22Rv1 (cell line): ENCODE results near the gene KCTD2.
A peak's percentile ranks its signal among the peaks of the same experiment; 100 is the strongest.

Source experiments
- H3K27ac ChIP-seq: fragments of 450-650 bp; 2 replicates; pipeline ENCODE4 v1.5.1; 2017
- ZFX ChIP-seq: fragments of 450-650 bp; IDR thresholded peaks from 2 replicates; pipeline ENCODE4 v1.6.1; 2017; ENCODE audit warnings: antibody characterized with exemption, borderline replicate concordance
- TF ChIP-seq, protein P1 (sequence below): fragments of 450-650 bp; IDR thresholded peaks from 2 replicates; pipeline ENCODE4 v1.5.1; 2017; ENCODE audit warnings: mild to moderate bottlenecking

KCTD2 gene, protein sequence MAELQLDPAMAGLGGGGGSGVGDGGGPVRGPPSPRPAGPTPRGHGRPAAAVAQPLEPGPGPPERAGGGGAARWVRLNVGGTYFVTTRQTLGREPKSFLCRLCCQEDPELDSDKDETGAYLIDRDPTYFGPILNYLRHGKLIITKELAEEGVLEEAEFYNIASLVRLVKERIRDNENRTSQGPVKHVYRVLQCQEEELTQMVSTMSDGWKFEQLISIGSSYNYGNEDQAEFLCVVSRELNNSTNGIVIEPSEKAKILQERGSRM

DNA sequence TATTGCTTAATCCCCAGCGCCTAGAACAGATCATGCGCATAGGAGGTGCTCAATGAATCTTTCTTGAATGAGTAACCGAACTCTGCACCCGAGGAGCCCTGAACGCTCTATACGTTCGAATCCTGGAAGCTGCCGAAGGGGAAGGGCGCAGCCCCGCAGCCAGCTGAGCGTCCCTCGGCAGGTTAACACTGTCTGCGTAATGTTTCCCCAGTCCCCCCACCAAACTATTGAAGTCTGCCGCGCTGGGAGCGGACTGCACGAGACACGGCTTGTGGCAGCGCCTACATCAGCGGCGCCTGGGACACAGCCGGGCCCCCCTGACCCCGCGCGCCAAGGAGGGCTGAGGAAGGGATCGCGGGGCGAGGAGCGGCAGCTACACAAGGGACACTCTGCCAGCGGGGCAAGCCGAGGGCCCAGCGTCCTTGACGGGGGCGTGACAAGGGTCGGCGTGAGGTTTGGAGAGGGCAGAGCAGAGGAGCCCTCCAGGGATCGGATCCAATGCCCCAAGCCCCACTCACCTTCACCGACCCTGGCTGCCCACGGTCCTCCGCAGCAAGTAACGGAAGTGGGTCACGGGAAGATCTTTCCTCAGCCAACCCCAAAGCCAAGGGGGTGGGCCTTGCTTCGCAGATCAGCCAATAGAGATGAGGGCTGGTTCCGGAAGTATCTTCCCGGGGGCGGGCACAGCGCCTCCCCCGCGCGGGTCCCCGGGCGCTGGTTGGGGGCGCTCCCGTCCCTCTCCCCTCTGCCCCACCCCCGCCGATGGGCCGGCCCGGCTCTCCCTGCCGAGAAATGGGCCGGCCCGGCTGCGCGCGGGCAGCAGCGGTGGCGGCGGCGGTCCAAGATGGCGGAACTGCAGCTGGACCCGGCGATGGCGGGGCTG is at the start of gene KCTD2, which contains the start of gene ATP5PD:
Gene KCTD2 (plus strand): TSS at position 819 of the 883 bp plus-strand sequence. CDS start 26 bp downstream, at position 845.
Gene ATP5PD (minus strand): TSS at position 563 of the 883 bp plus-strand sequence. CDS start 4,319 bp downstream, outside the sequence.
- TF ChIP-seq, protein P1, sequence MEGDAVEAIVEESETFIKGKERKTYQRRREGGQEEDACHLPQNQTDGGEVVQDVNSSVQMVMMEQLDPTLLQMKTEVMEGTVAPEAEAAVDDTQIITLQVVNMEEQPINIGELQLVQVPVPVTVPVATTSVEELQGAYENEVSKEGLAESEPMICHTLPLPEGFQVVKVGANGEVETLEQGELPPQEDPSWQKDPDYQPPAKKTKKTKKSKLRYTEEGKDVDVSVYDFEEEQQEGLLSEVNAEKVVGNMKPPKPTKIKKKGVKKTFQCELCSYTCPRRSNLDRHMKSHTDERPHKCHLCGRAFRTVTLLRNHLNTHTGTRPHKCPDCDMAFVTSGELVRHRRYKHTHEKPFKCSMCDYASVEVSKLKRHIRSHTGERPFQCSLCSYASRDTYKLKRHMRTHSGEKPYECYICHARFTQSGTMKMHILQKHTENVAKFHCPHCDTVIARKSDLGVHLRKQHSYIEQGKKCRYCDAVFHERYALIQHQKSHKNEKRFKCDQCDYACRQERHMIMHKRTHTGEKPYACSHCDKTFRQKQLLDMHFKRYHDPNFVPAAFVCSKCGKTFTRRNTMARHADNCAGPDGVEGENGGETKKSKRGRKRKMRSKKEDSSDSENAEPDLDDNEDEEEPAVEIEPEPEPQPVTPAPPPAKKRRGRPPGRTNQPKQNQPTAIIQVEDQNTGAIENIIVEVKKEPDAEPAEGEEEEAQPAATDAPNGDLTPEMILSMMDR = no peak
- TF ChIP-seq ZFX = no peak
- peak within 1 kb of the TSS; percentile 85 for H3K27ac ChIP-seq

DNA sequence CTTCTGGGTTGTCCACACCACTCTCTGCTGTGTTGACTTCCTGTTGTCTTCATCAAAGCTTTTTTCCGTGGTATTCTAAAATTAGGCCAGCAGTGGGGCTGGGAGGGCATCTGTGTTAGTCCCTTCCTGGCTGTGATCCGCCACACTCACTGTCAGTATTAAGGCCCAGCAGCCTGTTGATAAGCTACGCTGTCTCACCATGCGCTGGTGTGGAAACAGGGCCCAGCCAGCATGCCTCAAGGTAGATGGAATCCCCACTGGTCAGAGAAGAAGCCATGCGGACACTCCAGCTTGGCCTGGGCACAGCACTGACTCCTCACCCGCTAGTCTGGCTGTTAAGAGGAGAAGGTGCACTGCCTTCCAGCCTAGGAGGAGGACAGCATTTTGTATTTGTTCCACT is 48.2 kb upstream of the KCTD2 start:
- H3K27ac ChIP-seq = no peak overlapping the region
- TF ChIP-seq, protein P1 = no peak
- TF ChIP-seq ZFX = no peak

DNA sequence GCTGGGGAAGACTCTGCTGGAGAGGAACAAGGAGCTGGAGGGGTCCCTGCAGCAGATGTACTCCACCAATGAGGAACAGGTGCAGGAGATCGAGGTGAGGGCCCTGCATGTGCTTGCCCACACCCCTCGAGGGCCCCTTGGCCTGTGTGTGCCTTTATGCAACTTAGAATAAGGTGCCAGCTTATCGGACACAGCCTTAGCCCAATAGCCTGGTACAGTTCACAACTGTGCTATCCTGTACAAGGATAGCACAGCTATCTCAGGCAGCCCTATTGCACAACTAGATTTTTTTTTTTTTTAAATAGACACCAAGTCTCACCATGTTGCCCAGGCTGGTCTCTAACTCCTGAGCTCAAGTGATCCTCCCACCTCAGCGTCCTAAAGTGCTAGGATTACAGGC is 47.5 kb upstream of the KCTD2 start:
- no peak overlapping the region for H3K27ac ChIP-seq
- TF ChIP-seq, protein P1 = no peak
- no peak for TF ChIP-seq ZFX

DNA sequence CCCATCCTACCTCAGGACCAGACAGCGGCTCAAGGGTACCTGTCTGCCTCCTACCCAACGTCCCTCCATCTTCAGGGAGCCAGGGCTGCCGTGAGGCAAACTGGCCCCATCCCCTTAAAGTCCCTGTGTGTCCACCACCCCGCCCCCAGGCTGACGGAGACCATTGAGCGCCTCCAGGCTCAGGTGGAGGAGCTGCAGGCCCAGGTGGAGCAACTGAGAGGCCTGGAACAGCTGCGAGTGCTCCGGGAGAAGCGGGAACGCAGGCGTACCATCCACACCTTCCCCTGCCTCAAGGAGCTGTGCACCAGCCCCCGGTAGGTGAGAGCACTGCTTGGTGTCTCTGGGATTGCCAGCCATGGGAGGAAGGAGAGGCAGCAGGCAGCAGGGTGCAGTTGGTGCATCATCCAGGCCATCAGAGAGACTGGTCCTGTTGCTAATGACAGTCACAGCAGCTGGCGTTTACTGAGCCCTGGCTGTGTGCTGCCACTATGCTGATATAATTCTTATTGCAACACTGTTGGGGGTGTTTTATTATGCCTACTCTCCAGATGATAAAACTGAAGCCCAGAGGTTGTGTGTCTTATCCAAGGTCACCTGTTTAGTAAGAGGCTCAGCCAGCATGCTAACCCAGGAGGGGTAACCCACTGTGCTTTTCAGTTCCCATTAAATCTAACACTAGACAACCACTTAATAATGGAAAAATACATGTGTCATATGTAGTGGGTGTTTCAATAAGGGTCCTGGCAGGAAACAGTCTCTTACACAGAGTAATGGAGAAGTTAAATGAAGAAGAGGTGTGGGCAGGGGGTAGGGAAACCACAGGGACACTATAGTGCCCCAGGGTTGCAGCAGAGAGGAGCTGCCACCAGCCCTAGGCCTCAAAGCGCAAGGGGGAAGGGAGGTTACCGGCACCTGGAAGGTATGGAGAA is 44.8 kb upstream of the KCTD2 start:
- H3K27ac ChIP-seq = no peak overlapping the region
- TF ChIP-seq, protein P1 = no peak
- no peak for TF ChIP-seq ZFX

DNA sequence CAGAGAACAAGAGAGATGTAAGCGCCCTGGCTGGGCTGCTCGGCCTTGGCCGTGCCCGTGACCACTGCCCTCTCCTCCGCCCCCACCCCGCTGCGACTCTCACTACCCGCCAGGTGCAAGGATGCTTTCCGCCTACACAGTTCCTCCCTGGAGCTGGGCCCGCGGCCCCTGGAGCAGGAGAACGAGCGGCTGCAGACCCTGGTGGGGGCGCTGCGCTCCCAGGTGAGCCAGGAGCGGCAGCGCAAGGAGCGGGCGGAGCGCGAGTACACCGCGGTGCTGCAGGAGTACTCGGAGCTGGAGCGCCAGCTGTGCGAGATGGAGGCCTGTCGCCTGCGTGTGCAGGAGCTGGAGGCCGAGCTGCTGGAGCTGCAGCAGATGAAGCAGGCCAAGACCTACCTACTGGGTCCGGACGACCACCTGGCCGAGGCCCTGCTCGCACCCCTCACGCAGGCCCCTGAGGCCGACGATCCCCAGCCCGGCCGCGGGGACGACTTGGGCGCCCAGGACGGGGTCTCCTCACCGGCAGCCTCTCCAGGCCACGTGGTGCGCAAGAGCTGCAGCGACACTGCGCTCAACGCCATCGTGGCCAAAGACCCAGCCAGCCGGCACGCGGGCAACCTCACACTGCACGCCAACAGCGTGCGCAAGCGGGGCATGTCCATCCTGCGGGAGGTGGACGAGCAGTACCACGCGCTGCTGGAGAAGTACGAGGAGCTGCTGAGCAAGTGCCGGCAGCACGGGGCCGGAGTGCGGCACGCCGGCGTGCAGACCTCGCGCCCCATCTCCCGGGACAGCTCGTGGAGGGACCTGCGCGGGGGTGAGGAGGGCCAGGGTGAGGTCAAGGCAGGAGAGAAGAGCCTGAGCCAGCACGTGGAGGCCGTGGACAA is 43.7 kb upstream of the KCTD2 start:
- H3K27ac ChIP-seq = no peak overlapping the region
- TF ChIP-seq ZFX = no peak
- TF ChIP-seq, protein P1 = no peak

DNA sequence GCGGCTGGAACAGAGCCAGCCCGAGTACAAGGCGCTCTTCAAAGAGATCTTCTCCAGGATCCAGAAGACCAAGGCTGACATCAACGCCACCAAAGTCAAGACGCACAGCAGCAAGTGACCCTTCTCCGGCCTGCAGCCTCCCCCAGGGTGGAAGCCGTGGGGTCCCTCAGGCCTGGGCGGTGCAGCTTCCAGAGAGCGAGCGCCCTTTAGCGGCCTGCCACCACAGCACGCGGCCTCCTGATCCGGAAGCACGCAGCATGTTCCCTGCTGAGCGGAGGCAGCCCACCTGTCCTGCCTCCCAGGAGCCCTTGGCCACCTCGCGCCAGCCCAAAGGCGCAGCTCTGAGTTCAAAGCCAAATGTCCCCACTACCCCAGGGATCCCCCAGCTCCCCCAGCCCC is 43.1 kb upstream of the KCTD2 start:
- no peak for TF ChIP-seq ZFX
- TF ChIP-seq, protein P1 = no peak

More for the DNA sequence above, 43.1 kb upstream of the KCTD2 start:
- no peak overlapping the region for H3K27ac ChIP-seq
